ENCODE results near the gene CIART. TPM values are rescaled to one million over a fixed set of nuclear protein-coding genes. Genes with fewer than 3 reads are reported as not detected.
"Not testable (repeated sequence)": the region's sequence is repeated elsewhere in the genome, so short reads cannot be mapped to it uniquely, and the experiment has no call there.

The CIART gene
- 6.6 TPM for total RNA-seq

- Histone ChIP-seq H3K4me1 (peaks cover 31% of the 10 kb centered on the region), H3K9me3 (no peaks in the 10 kb centered on the region)
Observed at GRCh38 chr1:150281758-150282557, at the start of gene CIART. TSS of gene CIART (plus strand) at chr1:150282554. CDS start at chr1:150283268, 714 bp downstream.

DNA sequence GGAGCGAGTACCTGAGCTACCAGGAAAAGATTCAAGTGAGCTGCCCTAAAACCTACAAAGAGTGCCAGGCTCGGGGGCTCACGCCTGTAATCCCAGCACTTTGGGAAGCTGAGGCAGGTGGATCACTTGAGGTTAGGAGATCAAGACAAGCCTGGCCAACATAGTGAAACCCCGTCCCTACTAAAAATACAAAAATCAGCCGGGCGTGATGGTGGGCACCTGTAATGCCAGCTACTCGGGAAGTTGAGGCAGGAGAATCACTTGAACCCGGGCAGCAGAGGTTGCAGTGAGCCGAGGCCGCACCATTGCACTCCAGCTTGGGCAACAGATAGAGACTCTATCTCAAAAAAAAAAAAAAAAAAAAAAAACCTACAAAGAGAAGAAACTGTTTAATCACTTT is 49.4 kb upstream of the CIART start:
- intact Hi-C loops (cut with DNase I); H3K27me3 ChIP-seq; H3K9me3 ChIP-seq; DNase-seq (ENCODE audit: extremely low spot score in 2 of 2); H3K4me3 ChIP-seq: not testable (repeated sequence)
- Histone ChIP-seq H3K27ac (peak overlapping the region; percentile 99), H3K4me1 (peaks cover 18% of the 10 kb centered on the region), H3K36me3 (peaks cover 0 to 11% of the 10 kb centered on the region in 2 donors)

More at GRCh38 chr1:150281758-150282557, at the start of gene CIART:
- Histone ChIP-seq H3K36me3 (peaks cover 0 to 8% of the 10 kb centered on the region in 2 donors), H3K27me3 (no peaks in the 10 kb centered on the region), H3K4me3 (peak within 1 kb of the TSS; percentile 55 to 72), H3K27ac (peak within 1 kb of the TSS; percentile 91)
- intact Hi-C loops (cut with DNase I), result no loop called here
- DNase-seq (ENCODE audit: extremely low spot score in 2 of 2), result peak; percentile 99
- peak in 1 of 2 donors; percentile 25 for TF ChIP-seq POLR2A (IDR thresholded peaks at IDR 0.05)
- TF ChIP-seq POLR2AphosphoS5 (IDR thresholded peaks at IDR 0.05; ENCODE audit: insufficient read depth in 1 of 2, low read depth in 1 of 2), result peak; percentile 83 to 87
- TF ChIP-seq CTCF (IDR thresholded peaks at IDR 0.05), result no peak

DNA sequence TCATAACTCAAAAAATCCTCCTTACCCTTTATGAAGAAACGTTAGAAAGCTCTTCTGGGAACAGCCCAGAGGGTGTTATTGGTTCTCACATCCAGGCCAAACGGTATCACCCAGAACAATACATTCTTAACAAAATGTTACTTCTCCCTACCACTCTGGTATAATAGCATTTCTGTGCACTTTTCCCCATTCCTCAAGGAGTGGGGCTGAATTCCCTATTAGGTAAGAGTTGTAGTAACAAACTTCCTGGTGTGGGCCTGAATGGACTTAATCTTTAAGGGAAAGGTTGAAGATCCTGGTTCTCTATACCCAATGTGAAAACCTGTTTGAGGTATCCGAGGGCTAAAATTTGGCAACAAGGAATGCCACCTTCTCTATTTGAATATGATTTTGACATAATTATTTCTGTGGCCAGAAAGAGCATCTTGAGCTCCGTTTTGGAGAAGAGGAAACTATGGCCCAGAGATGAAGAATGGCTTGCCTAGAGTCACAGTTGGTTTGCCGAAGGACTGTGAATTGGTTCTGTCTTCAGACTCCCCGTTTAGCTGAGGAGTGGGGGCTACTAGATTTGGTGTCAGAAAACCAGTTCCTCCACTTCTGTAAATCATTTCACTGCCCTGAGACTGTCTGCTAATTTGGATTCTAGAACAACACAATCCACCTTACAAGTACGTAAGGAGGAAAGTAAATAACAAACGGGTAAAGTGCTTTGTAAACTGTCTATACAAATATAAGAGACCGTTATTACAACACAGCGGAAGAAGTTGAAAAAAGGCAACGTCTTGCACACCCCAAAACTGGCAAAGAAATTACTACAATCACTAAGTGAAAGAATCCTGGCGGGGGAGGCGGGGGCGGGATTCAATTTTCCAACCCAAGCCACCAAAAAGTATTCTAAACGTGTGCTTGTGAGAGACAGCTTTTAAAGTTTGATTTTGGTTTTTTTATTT is 48.7 kb upstream of the CIART start:
- intact Hi-C loops (cut with DNase I), result no loop called here
- DNase-seq (ENCODE audit: extremely low spot score in 2 of 2), result no peak
- TF ChIP-seq POLR2AphosphoS5 (IDR thresholded peaks at IDR 0.05; ENCODE audit: insufficient read depth in 1 of 2, low read depth in 1 of 2) (no peak), CTCF (IDR thresholded peaks at IDR 0.05) (no peak), POLR2A (IDR thresholded peaks at IDR 0.05) (no peak)

DNA sequence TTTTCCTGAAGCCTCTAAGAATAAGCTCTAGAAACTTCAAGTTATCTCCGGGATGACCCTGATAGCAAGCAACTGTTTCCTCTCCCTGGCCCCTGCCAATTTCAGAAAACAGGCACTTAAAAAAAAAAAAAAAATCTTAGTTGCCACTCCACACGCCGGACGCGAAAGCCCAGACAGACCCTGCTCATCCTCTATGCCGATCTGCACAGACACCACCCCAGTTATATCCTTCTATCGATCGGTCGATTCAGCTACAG is 48.1 kb upstream of the CIART start:
- no peak for DNase-seq (ENCODE audit: extremely low spot score in 2 of 2)
- peak overlapping the region; percentile 71 to 93 for H3K4me3 ChIP-seq
- no peaks in the 10 kb centered on the region for H3K27me3 ChIP-seq
- H3K9me3 ChIP-seq, result no peaks in the 10 kb centered on the region
- intact Hi-C loops (cut with DNase I), result no loop called here
- peaks cover 0 to 4% of the 10 kb centered on the region in 2 donors for H3K36me3 ChIP-seq
- TF ChIP-seq POLR2A (IDR thresholded peaks at IDR 0.05) (no peak), POLR2AphosphoS5 (IDR thresholded peaks at IDR 0.05; ENCODE audit: insufficient read depth in 1 of 2, low read depth in 1 of 2) (no peak), CTCF (IDR thresholded peaks at IDR 0.05) (no peak)
- H3K27ac ChIP-seq, result peak overlapping the region; percentile 99
- H3K4me1 ChIP-seq, result peaks cover 18% of the 10 kb centered on the region

More for the DNA sequence above, 48.7 kb upstream of the CIART start:
- H3K4me3 ChIP-seq, result peak overlapping the region; percentile 71 to 93
- peak overlapping the region; percentile 99 for H3K27ac ChIP-seq
- H3K27me3 ChIP-seq, result no peaks in the 10 kb centered on the region
- H3K9me3 ChIP-seq, result no peaks in the 10 kb centered on the region
- peaks cover 0 to 10% of the 10 kb centered on the region in 2 donors for H3K36me3 ChIP-seq
- H3K4me1 ChIP-seq, result peaks cover 18% of the 10 kb centered on the region

- peak in 1 of 2 donors; percentile 51 for TF ChIP-seq POLR2A (IDR thresholded peaks at IDR 0.05)
- TF ChIP-seq CTCF (IDR thresholded peaks at IDR 0.05), result no peak
- peak; percentile 73 to 95 for TF ChIP-seq POLR2AphosphoS5 (IDR thresholded peaks at IDR 0.05; ENCODE audit: insufficient read depth in 1 of 2, low read depth in 1 of 2)
- intact Hi-C loops (cut with DNase I), result no loop called here
Observed at GRCh38 chr1:150234566-150235293, 47.6 kb upstream of the CIART start.

More at GRCh38 chr1:150234566-150235293, 47.6 kb upstream of the CIART start:
- Histone ChIP-seq H3K27ac (peak overlapping the region; percentile 99), H3K4me3 (peak overlapping the region; percentile 71 to 93), H3K36me3 (no peaks in the 10 kb centered on the region), H3K4me1 (peaks cover 18% of the 10 kb centered on the region), H3K27me3 (no peaks in the 10 kb centered on the region), H3K9me3 (no peaks in the 10 kb centered on the region)
- peak in 1 of 2 donors; percentile 93 for DNase-seq (ENCODE audit: extremely low spot score in 2 of 2)
